Sciatic nerve (tissue), 2 donors: ENCODE data around the gene ST8SIA5. TPM values are rescaled to one million over a fixed set of nuclear protein-coding genes. Genes with fewer than 3 reads are reported as not detected.

Experiments
- ATAC-seq: fragments of 200-7000 bp; cut with Tn5 transposase; one replicate; pipeline ENCODE4 v1.9.1; 2020; ENCODE audit warnings: mild to moderate bottlenecking, moderate library complexity
- DNase-seq: peaks from one replicate; pipeline ENCODE4 v3.0.0-alpha.2; 2020; ENCODE audit warnings: low spot score
- intact Hi-C: fragments of 100-400 bp; cut with DNase I; formaldehyde crosslinking; loops from one replicate; pipeline ENCODE4 v1.14.2; 2022
- total RNA-seq: library from RNA; stranded (reverse); fragmentation: NEBNext Ultra II Directional; extraction: Animal tissue kit (Norgen Biotek cat#: 25700); gene quantifications from one replicate; pipeline ENCODE4 v1.2.1, GENCODE V29; 2021
- donor health status: DM: no; HTN: no; CAD: no.
- donor health status: DM: no; HTN: no; CAD: no.

Gene ST8SIA5
- total RNA-seq, 1 donor from 2014 or later = 0.22 TPM

- intact Hi-C loops = no loop called here
- DNase-seq = no peak
- ATAC-seq = no peak
Observed at GRCh38 chr18:46649071-46649862, 107.6 kb downstream of the ST8SIA5 start.

GRCh38 chr18:46646468-46646867 is 110.4 kb downstream of the ST8SIA5 start:
- intact Hi-C loops = no loop called here
- ATAC-seq (no peak), DNase-seq (no peak)

GRCh38 chr18:46642561-46642960 is 114.3 kb downstream of the ST8SIA5 start:
- no peak for ATAC-seq
- DNase-seq = no peak
- intact Hi-C loops = no loop called here

- DNase-seq (no peak), ATAC-seq (no peak)
- intact Hi-C loops = no loop called here
Observed at GRCh38 chr18:46641917-46642316, 114.9 kb downstream of the ST8SIA5 start.

DNA sequence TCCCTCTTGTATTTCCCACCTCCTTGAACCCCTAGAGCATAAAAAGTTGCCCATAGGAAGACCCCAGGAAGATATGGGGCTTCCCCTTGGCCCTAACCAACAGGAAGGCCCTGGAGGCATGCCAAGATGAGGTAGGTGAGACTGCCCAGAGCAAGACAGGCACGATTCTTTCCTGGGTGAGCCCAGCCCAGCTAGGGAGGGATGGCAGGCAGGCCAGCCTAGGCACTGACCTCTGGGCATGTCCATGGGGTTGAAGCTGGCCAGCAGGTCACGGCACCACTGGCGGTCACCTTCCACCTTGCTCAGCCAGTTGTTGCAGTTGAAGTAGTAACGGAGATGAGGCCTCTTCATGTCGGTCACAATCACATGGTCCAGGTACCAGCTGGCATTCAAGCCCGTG is 117.5 kb downstream of the ST8SIA5 start:
- intact Hi-C loops = no loop called here
- DNase-seq (no peak), ATAC-seq (no peak)

DNA sequence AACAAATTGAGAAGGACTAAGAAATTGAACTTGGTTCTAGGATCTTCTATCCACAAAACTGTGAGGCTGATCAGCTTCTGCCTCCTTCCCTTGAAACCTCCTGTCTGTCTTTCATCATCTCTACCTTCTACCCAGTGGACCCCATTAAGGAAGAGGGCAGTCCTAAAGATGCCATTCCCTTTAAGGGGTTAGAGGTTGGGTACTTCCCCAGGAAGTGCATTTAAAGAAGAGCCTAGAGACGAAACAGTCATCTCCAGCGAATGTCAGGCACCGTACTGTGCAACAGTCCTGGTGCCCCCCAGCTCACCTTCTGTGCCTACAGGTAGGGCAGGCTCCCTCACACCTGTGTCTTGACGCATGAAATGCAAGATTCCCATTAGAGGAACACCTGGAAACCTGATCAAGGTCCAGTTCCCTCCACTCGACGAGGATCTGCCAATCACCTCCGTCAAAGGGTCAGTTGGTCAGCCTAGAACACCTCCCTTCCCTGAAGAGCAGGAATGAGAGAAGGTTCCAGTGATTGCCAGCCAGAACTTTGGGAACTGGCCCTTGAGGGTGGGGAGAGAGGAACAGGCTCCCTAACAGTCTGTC is 120.7 kb downstream of the ST8SIA5 start:
- no peak for DNase-seq
- intact Hi-C loops = no loop called here
- ATAC-seq = no peak

- ATAC-seq (no peak), DNase-seq (no peak)
- intact Hi-C loops = no loop called here
Observed at GRCh38 chr18:46632401-46633071, 124.3 kb downstream of the ST8SIA5 start.

DNA sequence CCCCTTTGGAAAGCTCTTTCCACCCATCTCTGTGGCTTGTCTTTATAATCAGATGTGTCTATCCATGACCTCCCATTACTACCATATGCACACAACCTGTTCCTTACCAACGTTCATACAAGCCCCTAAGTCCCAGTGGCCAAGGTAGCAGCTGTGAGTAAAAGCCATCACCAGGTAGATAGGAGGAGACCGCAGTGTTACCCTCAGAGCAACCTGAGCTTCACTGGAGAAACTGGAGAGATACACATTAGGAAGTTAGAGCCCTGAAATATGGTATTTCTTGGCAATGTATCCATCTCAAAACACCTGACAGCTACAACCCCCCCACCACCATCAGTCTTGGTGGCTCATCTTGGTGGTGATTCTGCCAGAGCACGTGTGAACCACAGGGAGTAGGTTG is 125.9 kb downstream of the ST8SIA5 start:
- no peak for DNase-seq
- intact Hi-C loops = no loop called here
- no peak for ATAC-seq

GRCh38 chr18:46630160-46630559 is 126.7 kb downstream of the ST8SIA5 start:
- intact Hi-C loops = no loop called here
- no peak for ATAC-seq
- DNase-seq = no peak

GRCh38 chr18:46629361-46629760 is 127.5 kb downstream of the ST8SIA5 start:
- DNase-seq = no peak
- intact Hi-C loops = no loop called here
- no peak for ATAC-seq

GRCh38 chr18:46628206-46628605 is 128.6 kb downstream of the ST8SIA5 start:
- ATAC-seq (no peak), DNase-seq (no peak)
- intact Hi-C loops = no loop called here

GRCh38 chr18:46627136-46627535 is 129.7 kb downstream of the ST8SIA5 start:
- intact Hi-C loops = no loop called here
- ATAC-seq (no peak), DNase-seq (no peak)

DNA sequence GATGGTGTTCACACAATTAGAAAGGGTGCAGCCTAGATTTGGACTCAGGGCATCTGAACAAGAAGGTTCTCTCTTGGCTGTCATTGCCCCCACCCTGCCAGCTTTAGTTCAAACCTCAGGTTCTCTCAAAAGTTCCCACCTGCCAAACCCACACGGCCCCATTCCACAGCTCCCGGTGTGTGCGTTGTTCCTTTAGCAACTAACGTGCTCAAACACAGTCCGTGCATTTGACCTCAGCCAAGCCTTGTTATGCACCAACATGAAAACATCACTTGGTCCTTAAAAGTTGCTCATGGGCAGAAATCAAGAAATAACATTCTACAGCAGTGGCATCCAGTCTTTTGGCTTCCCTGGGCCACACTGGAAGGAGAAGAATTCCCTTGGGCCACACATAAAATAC is 131.8 kb downstream of the ST8SIA5 start:
- ATAC-seq = no peak
- DNase-seq = no peak
- intact Hi-C loops = no loop called here

GRCh38 chr18:46624127-46624526 is 132.7 kb downstream of the ST8SIA5 start:
- no peak for ATAC-seq
- DNase-seq = no peak
- intact Hi-C loops = no loop called here

DNA sequence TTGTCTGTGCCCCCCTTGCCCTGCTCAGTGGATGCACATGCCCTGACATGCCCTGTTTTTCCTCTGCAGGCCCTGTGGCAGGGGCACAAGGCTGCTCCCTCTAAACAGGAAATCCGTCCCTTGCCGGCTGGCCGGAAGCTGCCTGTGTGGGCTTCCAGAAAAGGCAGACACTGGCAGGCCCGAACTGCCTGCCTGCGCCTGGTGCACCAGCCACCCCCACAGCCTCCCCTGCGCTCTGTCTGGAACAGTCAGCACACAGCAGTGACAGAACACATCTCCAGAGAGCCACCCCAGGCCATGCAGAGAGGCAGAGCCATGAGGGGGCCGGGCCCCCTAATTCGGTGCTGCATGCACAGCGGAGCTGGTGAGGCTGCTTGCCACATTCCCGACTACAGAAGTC is 133.3 kb downstream of the ST8SIA5 start:
- DNase-seq (no peak), ATAC-seq (no peak)
- intact Hi-C loops = no loop called here

DNA sequence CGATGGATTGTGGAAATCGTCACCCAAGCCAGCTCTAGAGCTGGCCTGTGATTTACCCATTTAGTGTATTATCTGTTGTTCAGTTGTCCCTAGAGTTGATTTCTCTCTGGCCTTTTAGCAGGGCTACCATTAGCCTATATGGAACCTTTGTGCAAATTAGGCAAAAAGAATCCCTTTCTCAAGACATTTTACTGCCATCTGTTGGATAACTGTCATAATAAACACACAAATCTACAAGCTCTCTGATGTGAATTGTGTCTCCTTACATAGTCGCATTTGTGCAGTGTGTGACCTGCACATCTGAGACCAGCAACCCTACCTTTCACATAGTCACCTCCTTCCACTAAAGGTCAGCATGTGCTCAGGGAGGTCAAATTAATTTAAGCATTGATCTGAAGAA is 133.9 kb downstream of the ST8SIA5 start:
- no peak for DNase-seq
- no peak for ATAC-seq
- intact Hi-C loops = no loop called here

DNA sequence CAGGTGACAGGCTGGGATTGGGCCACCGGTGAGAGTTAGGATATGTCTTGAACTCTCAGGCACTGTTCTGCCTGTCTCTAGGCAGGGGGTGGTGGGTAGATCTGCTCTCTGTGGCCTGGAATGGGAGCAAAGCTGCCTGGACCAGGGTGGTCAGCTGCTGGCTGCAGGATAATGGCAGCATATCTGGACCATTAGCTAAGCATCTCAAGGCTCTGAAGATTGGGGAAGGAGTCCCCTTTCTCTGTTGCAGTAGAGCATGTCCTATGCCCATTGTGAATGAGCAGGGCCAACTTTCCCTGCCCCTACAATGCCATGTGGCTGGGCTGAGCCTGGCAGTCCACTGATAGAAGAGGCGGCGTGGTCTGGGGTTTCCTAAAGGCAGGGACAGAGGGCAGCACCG is 134.4 kb downstream of the ST8SIA5 start:
- DNase-seq = no peak
- intact Hi-C loops = no loop called here
- ATAC-seq = no peak

- DNase-seq (no peak), ATAC-seq (no peak)
- intact Hi-C loops = no loop called here
Observed at GRCh38 chr18:46621871-46622270, 135.0 kb downstream of the ST8SIA5 start.

GRCh38 chr18:46621111-46621766 is 135.6 kb downstream of the ST8SIA5 start:
- ATAC-seq = no peak
- intact Hi-C loops = no loop called here
- no peak for DNase-seq

- no peak for ATAC-seq
- DNase-seq = no peak
- intact Hi-C loops = no loop called here
Observed at GRCh38 chr18:46619559-46619958, 137.3 kb downstream of the ST8SIA5 start.
